Spleen (tissue), 7 donors: ENCODE results near the gene SMYD2.

Experiments
- CTCF ChIP-seq, 11 experiments: fragments of 200-600 bp in 7 of 11; fragments of 450-650 bp in 4 of 11; sonication (generic) in 4 of 11; IDR thresholded peaks in 8 of 11; conservative IDR thresholded peaks in 3 of 11; 1 replicate in 7 of 11; 2 replicates in 4 of 11; pipeline versions ENCODE4 v1.4.0 to v1.8.0; 2016 to 2021; ENCODE audit warnings: antibody characterized with exemption in 11 of 11, inconsistent platforms in 4 of 11, mild to moderate bottlenecking in 1 of 11
- POLR2A ChIP-seq, 3 donors: fragments of 450-650 bp; IDR thresholded peaks; one replicate each; pipeline ENCODE4 v1.5.1; 2017; ENCODE audit warnings: antibody characterized with exemption in 3 of 3, mild to moderate bottlenecking in 1 of 3
- POLR2AphosphoS5 ChIP-seq, 3 donors: sonication (generic); formaldehyde crosslinking; IDR thresholded peaks; one replicate each; pipeline ENCODE4 v1.5.1; 2017; ENCODE audit warnings: antibody characterized with exemption in 3 of 3
- donor health status: DM: no; HTN: no; CAD: no; lungs with moderate emphysema.
- donor health status: DM: no; HTN: no; CAD: no.
- donor health status: DM: no; HTN: no; CAD: no.

GRCh38 chr1:214342525-214342924 is 61.6 kb downstream of the SMYD2 start:
- TF ChIP-seq CTCF (IDR thresholded peaks at IDR 0.05 in 8 of 11, conservative IDR thresholded peaks at IDR 0.05 in 3 of 11) (no peak), POLR2A (IDR thresholded peaks at IDR 0.05) (no peak), POLR2AphosphoS5 (IDR thresholded peaks at IDR 0.05) (no peak)
